HAP-1 (cell line): Measurements from ENCODE around the gene SNAI1.
"Not testable (repeated sequence)": the region's sequence is repeated elsewhere in the genome, so short reads cannot be mapped to it uniquely, and the experiment has no call there.

Experiments
- DNase-seq, 2 experiments: peaks; one replicate each; pipeline ENCODE4 v3.0.0-alpha.2; 2016 to 2020; ENCODE audit warnings: low spot score in 2 of 2
- H3K27me3 ChIP-seq: fragments of 250-450 bp; sonication (Bioruptor Pico); 2 replicates; pipeline ENCODE4 v1.5.1; 2020; ENCODE audit warnings: low read depth, mild to moderate bottlenecking, moderate library complexity
- H3K36me3 ChIP-seq: fragments of 250-450 bp; sonication (Bioruptor Pico); replicated peaks from 2 replicates; pipeline ENCODE4 v1.5.1; 2020; ENCODE audit warnings: mild to moderate bottlenecking
- H3K4me1 ChIP-seq: fragments of 250-450 bp; sonication (Bioruptor Pico); 2 replicates; pipeline ENCODE4 v1.5.1; 2020; ENCODE audit warnings: mild to moderate bottlenecking
- H3K4me3 ChIP-seq: fragments of 250-450 bp; sonication (Bioruptor Pico); 2 replicates; pipeline ENCODE4 v1.5.1; 2020; ENCODE audit warnings: mild to moderate bottlenecking, moderate library complexity
- H3K9me3 ChIP-seq: fragments of 250-450 bp; sonication (Bioruptor Pico); 2 replicates; pipeline ENCODE4 v1.5.1; 2020; ENCODE audit warnings: mild to moderate bottlenecking, moderate library complexity
- in situ Hi-C: fragments of 300-500 bp; cut with MboI; formaldehyde crosslinking; loops from 3 replicates; pipeline ENCODE4 v1.14.3; 2020; ENCODE audit warnings: low sequenced_read_pairs, inconsistent platforms, mixed read lengths

Gene SNAI1

DNA sequence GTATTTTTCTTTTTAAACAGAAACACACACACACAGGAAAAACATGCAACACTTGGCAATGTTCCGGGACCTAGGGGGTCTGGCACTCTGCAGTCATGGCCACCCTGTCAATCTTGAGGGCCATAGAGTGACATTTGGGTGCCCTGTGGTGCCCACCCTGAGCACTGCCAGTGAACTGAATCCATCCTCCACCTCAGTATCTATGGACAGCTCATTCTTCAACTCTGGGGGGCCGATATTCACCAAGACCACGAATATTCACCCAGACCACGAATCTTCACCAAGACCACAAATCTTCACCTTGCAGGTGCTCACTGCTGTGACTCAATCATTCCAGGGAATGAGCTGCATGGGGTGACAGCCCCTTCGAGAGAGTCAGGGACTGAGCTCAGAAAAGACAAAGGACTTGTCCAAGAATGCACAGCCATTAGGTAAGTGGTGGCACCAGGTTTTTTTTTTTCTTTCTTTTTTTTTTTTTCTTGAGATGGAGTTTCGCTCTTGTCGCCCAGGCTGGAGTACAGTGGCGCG, 19.1 kb downstream of the SNAI1 start:
- DNase-seq, result no peak
- no peaks in the 10 kb centered on the region for H3K27me3 ChIP-seq
- no peaks in the 10 kb centered on the region for H3K4me1 ChIP-seq
- no peaks in the 10 kb centered on the region for H3K36me3 ChIP-seq
- in situ Hi-C loops, result no loop called here
- H3K9me3 ChIP-seq, result no peaks in the 10 kb centered on the region
- H3K4me3 ChIP-seq, result no peak overlapping the region

- in situ Hi-C loops, result no loop called here
- H3K9me3 ChIP-seq, result no peaks in the 10 kb centered on the region
- H3K4me3 ChIP-seq, result no peak overlapping the region
- no peaks in the 10 kb centered on the region for H3K4me1 ChIP-seq
- H3K27me3 ChIP-seq, result no peaks in the 10 kb centered on the region
- no peak for DNase-seq
- H3K36me3 ChIP-seq, result no peaks in the 10 kb centered on the region
Measured at GRCh38 chr20:50003253-50003656, 20.5 kb downstream of the SNAI1 start.

DNA sequence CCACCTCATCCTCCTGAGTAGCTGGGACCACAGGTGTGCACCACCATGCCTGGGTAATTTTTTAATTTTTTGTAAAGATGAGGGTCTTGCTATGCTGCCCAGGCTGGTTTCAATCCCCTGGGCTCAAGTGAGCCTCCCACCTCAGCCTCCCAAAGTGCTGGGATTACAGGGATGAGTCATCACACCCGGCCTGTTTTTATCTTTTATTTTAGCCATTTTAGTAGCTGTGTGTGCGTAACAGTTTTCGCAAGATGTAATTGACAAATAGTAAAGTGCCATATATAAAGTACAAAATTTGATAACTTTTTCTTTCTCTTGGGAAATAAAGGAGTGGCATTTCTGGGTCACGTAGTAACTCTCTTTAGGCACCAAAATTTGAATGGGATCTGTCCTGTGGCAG, 21.4 kb downstream of the SNAI1 start:
- H3K4me1 ChIP-seq, result no peaks in the 10 kb centered on the region
- in situ Hi-C loops, result no loop called here

GRCh38 chr20:50005471-50005981, 22.7 kb downstream of the SNAI1 start:
- H3K36me3 ChIP-seq, result no peaks in the 10 kb centered on the region
- no peak overlapping the region for H3K4me3 ChIP-seq
- H3K9me3 ChIP-seq, result no peaks in the 10 kb centered on the region
- no peaks in the 10 kb centered on the region for H3K27me3 ChIP-seq
- in situ Hi-C loops, result no loop called here
- DNase-seq, result no peak
- H3K4me1 ChIP-seq, result no peaks in the 10 kb centered on the region

More for the DNA sequence above, 21.4 kb downstream of the SNAI1 start:
- no peaks in the 10 kb centered on the region for H3K36me3 ChIP-seq
- H3K9me3 ChIP-seq, result no peaks in the 10 kb centered on the region
- H3K4me3 ChIP-seq, result no peak overlapping the region
- no peak for DNase-seq
- H3K27me3 ChIP-seq, result no peaks in the 10 kb centered on the region

DNA sequence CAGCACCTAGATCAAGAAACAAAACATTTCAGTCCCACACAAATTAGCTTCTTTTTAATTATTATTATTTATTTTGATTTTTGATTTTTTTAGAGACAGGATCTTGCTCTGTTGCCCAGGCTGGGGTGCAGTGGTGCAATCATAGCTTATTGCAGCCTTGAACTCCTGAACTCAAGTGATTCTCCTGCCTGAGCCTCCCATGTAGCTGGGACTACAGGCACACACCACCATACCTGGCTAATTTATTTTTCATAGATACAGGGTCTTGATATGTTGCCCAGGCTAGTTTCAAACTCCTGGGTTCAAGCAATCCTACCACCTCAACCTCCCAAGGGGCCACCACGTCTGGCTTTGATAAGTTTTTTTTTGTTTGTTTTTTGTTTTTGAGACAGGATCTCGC, 24.6 kb downstream of the SNAI1 start:
- no peaks in the 10 kb centered on the region for H3K4me1 ChIP-seq
- H3K9me3 ChIP-seq, result no peaks in the 10 kb centered on the region
- H3K27me3 ChIP-seq, result no peaks in the 10 kb centered on the region
- H3K36me3 ChIP-seq, result no peaks in the 10 kb centered on the region
- H3K4me3 ChIP-seq, result no peak overlapping the region
- DNase-seq, result no peak
- in situ Hi-C loops, result no loop called here

DNA sequence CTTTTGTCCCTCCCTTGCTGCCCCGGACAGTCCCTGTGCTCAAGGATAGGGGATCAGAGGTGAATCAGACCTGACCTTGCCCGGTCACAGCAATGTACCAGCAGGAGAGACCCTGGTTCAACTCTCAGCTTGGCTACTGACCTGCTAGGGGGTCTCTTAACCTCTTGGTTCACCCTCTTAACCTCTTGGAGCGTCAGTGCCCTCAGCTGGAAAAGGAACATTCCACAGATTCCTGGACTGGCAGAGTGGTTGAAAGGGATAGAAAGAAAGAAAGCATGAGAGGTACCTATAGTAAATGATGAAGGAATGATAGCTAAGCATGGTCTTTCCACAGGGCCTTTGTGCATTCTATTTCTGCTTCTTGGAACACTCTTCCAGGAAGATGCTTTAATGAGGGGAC, 25.2 kb downstream of the SNAI1 start:
- H3K36me3 ChIP-seq, result no peaks in the 10 kb centered on the region
- in situ Hi-C loops, result no loop called here
- no peaks in the 10 kb centered on the region for H3K4me1 ChIP-seq
- no peaks in the 10 kb centered on the region for H3K27me3 ChIP-seq
- no peak overlapping the region for H3K4me3 ChIP-seq
- DNase-seq, result no peak
- H3K9me3 ChIP-seq, result no peaks in the 10 kb centered on the region

DNA sequence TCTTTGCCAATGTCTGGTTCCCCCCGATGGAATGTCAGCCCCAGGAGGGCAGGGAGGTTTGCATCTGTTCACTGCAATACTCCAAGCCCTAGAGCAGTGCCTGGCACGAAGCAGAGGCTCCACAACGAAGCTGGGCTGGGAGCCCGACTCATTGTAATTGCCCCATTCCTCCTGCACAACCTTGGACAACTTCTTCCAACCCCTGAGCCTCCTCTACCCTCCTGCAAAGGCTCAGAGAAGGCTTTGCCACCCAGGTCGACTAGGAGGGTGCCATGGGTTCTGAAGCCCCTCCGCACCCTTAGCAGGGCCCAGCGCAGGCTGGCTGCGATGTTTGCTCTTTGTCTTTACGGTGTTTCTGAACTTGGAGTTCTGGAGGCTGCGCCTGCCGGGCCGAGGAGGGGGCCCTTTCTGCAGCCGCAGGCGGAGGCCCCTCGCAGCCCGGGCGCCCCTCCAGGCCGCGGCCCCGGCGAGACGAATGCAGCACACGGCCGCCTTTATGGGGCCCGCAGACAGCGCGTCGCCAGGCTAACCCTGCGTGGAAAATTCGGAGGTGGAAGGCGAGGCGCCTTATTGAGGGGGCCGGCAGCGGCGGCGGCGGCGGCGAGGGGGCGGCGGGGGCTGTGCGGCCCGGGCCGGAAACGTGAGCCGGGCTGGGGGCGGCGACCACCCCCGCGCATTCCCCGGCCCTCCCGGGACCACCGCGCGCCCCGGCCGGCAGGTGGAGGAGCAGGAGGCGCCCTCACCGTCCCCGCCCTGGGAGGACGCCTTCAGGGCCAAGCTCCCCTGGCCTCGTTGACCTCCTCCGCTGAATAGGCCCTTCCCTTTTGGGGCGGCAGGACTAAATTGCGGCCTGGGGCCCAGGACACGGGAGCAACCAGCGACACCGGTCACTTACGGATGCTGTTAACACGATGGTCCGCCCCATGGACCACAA, 27.0 kb downstream of the SNAI1 start:
- Histone ChIP-seq H3K4me1 (no peaks in the 10 kb centered on the region), H3K36me3 (no peaks in the 10 kb centered on the region), H3K4me3 (no peak overlapping the region), H3K27me3 (no peaks in the 10 kb centered on the region), H3K9me3 (no peaks in the 10 kb centered on the region)
- in situ Hi-C loops, result no loop called here
- DNase-seq, result no peak

- in situ Hi-C loops, H3K4me3 ChIP-seq, H3K27me3 ChIP-seq, H3K36me3 ChIP-seq, DNase-seq, H3K4me1 ChIP-seq, H3K9me3 ChIP-seq: not testable (repeated sequence)
Measured at GRCh38 chr20:50011597-50011996, 28.8 kb downstream of the SNAI1 start.

DNA sequence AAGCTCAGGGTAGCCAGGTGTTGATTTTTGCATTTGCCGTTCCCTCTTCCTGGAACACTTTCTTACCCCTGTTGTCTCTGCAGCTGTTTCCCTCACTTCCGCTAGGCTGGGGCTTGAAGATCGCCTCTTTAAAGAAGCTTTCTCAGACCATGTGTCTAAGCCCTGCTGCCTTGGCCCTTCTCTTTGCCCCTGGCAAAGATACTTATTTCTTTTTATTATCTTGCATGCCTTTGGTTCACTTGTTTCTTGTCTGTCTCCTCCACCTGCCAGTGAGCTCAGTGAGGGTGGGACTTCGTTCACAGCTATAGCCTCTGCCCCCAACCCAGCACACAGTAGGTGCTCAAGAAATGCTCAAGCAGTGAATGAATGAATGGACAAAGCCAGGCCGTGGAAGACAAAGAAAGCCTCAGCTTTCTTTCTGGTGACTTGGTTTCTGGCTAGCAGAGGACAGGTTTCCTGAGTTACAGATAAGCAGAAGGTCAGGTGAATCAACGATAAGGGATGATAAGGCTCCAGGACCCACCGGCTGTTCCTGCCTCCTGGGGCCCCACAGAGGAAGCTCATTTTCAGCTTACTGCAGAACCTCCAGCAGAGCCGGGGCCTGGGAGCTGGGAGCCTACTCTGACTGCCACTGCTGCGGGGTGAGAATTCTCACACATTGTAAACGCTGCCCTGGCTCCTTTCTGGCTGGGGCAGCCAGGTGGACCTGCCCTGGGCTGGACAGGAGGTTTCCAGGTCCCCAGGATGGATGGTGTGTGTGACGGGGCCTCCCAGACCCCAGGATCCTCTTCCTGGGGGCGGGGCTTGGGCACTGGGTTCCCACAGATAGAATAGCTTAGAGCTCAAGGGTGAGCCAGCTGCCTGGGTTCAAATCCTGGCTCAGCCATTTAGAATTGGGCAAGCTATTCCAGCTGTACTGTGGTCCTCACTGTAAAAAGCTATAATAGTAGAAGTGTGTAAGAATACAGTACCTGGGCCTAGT, 29.8 kb downstream of the SNAI1 start:
- Histone ChIP-seq H3K4me1 (no peaks in the 10 kb centered on the region), H3K27me3 (no peaks in the 10 kb centered on the region), H3K36me3 (no peaks in the 10 kb centered on the region), H3K9me3 (no peaks in the 10 kb centered on the region), H3K4me3 (no peak overlapping the region)
- DNase-seq, result no peak
- in situ Hi-C loops, result no loop called here

DNA sequence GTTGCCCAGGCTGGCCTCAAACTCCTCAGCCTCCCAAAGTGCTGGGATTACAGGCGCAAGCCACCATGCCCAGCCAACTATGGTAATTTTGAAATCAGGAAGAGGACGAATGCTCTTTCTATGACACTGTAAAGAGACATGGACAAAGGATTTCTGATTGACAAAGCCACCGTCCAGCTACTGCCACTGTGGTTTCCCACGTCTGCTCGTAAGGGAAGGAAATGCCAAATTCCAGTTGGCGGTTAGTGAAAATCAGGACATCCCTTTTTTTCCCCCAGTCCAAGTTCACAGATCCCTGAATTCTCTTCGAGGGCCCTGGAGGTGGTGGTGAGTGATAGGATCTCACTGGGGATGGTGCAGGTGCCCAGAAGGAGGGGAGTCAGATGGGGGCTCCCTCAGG, 31.2 kb downstream of the SNAI1 start:
- no peaks in the 10 kb centered on the region for H3K4me1 ChIP-seq

DNA sequence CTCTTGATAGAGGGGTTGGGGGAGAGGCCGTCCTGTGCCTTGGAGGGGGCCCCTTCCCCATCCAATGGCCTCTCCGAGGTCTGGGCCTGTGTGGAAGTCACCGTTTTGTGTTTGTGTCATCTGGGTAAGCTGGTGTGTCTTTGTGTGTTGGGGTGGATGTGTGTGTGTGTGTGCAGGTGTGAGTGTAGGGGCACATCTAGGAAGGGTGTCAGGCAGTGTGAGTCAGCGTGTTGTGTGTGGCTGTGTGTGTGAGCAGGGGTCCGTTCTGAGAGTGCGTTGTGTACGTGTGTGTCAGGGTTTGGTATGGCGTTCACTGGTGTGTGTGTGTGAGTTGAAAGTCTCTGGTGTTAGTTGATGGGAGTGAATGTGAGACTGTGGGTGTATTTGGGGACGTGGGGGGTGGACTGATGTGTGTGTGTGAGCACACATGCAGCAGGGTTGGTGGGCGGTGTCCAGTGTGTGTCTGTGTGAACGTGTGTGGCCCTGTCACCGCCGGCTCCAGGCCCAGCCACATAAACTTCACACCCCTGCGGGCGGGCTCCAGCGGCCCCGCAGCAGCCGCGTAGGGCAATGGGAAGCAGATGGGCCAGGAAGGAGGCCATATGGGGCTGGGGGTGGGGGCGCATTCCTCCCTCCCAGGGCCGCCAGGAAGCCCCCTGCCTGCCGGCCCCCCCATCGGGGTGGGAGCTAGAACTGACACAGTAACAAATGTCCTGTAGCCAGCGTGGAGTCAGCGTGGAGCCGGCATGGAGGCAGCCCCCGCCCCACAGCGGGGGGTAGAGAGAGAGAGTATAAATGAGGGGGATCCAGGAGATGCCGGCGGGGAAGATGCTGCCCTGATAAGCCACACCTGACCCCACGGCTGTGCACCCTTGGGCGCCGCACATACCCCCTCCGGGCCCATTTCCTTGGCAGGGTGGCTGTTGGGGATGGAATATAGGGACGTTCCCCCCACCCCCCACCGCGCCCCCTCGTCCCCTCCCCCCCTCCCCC, 32.1 kb downstream of the SNAI1 start:
- H3K4me3 ChIP-seq, result no peak overlapping the region
- no peaks in the 10 kb centered on the region for H3K27me3 ChIP-seq
- H3K36me3 ChIP-seq, result no peaks in the 10 kb centered on the region
- no peak for DNase-seq
- no peaks in the 10 kb centered on the region for H3K9me3 ChIP-seq
- in situ Hi-C loops, result no loop called here
- H3K4me1 ChIP-seq, result no peaks in the 10 kb centered on the region

More for the DNA sequence above, 31.2 kb downstream of the SNAI1 start:
- Histone ChIP-seq H3K9me3 (no peaks in the 10 kb centered on the region), H3K4me3 (no peak overlapping the region), H3K27me3 (no peaks in the 10 kb centered on the region), H3K36me3 (no peaks in the 10 kb centered on the region)
- no peak for DNase-seq
- in situ Hi-C loops, result no loop called here

- H3K9me3 ChIP-seq, result no peaks in the 10 kb centered on the region
- no peak overlapping the region for H3K4me3 ChIP-seq
- H3K36me3 ChIP-seq, result no peaks in the 10 kb centered on the region
- no peaks in the 10 kb centered on the region for H3K4me1 ChIP-seq
- no peaks in the 10 kb centered on the region for H3K27me3 ChIP-seq
- in situ Hi-C loops, result no loop called here
- no peak for DNase-seq
Measured at GRCh38 chr20:50015636-50015992, 32.8 kb downstream of the SNAI1 start.
